A673 (cell line): Measurements from ENCODE around the gene IL20RA. TPM values are rescaled to one million over a fixed set of nuclear protein-coding genes. Genes with fewer than 3 reads are reported as not detected.

Experiments used
- BruUV-seq: library from RNA; stranded (reverse); fragments of 400-500 nt; replicated peaks from 2 replicates; lab custom pipeline; 2021; lab: Mats Ljungman, UMichigan
- CTCF ChIA-PET: fragments of 300-600 bp; sonication (Branson Sonifier 250); formaldehyde crosslinking; loops from one replicate; lab custom pipeline; 2022; ENCODE audit warnings: antibody characterized with exemption; lab: Charles Lee
- POLR2A ChIA-PET: fragments of 300-600 bp; sonication (Branson Sonifier 250); formaldehyde crosslinking; loops from one replicate; lab custom pipeline; 2022; ENCODE audit warnings: antibody characterized with exemption; ENCODE audit not compliant: low non-redundant PET; lab: Charles Lee
- DNase-seq: peaks from one replicate; pipeline ENCODE4 v3.0.0-alpha.2; 2015; ENCODE audit warnings: low spot score
- H3K27ac ChIP-seq: fragments of 200-600 bp; sonication (generic); 2 replicates; pipeline ENCODE4 v1.5.1; 2016; ENCODE audit warnings: mixed run types, low read depth, mild to moderate bottlenecking, mixed read lengths, antibody characterized with exemption, low read length; ENCODE audit not compliant: poor library complexity, severe bottlenecking
- H3K27me3 ChIP-seq: fragments of 200-600 bp; sonication (generic); replicated peaks from 2 replicates; pipeline ENCODE4 v1.6.1; 2017; ENCODE audit warnings: mixed run types, low read depth, mild to moderate bottlenecking, mixed read lengths, antibody characterized with exemption, low read length; ENCODE audit not compliant: insufficient read depth, poor library complexity
- H3K36me3 ChIP-seq: fragments of 200-600 bp; sonication (generic); 2 replicates; pipeline ENCODE4 v1.6.1; 2016; ENCODE audit warnings: mixed run types, mild to moderate bottlenecking, mixed read lengths, antibody characterized with exemption, low read length; ENCODE audit not compliant: insufficient read depth, poor library complexity, severe bottlenecking
- H3K4me1 ChIP-seq: fragments of 200-600 bp; sonication (generic); 2 replicates; pipeline ENCODE4 v1.6.1; 2017; ENCODE audit warnings: mixed run types, mild to moderate bottlenecking, mixed read lengths, antibody characterized with exemption, low read length; ENCODE audit not compliant: insufficient read depth, poor library complexity, severe bottlenecking
- H3K4me3 ChIP-seq: fragments of 200-600 bp; sonication (generic); 2 replicates; pipeline ENCODE4 v1.5.1; 2016; ENCODE audit warnings: low read depth, mixed run types, mild to moderate bottlenecking, mixed read lengths, low read length; ENCODE audit not compliant: poor library complexity, severe bottlenecking
- H3K9me3 ChIP-seq: fragments of 200-600 bp; sonication (generic); 2 replicates; pipeline ENCODE4 v1.6.1; 2016; ENCODE audit warnings: mixed run types, low read depth, mild to moderate bottlenecking, mixed read lengths, antibody characterized with exemption, low read length; ENCODE audit not compliant: poor library complexity, severe bottlenecking
- CTCF ChIP-seq: fragments of 300-800, 200-600 bp; sonication (generic); conservative IDR thresholded peaks from 2 replicates; pipeline ENCODE4 v1.5.1; 2017; ENCODE audit warnings: low read depth, mild to moderate bottlenecking, antibody characterized with exemption, low read length, moderate library complexity, mixed read lengths
- EZH2 ChIP-seq: fragments of 200-600 bp; sonication (generic); IDR thresholded peaks from 2 replicates; pipeline ENCODE4 v1.6.1; 2017; ENCODE audit warnings: borderline replicate concordance, low read depth, mild to moderate bottlenecking, mixed read lengths, antibody characterized with exemption, low read length; ENCODE audit not compliant: poor library complexity, severe bottlenecking
- intact Hi-C: fragments of 100-400 bp; cut with micrococcal nuclease; formaldehyde crosslinking; loops from one replicate; pipeline ENCODE4 v1.10.0; 2022; ENCODE audit not compliant: unreplicated experiment
- total RNA-seq: library from RNA; stranded (reverse); gene quantifications from 2 replicates; pipeline ENCODE4 v1.2.3, GENCODE V29; 2021

The IL20RA gene
- total RNA-seq, 1 experiment from 2014 or later: not detected

- ChIA-PET CTCF (no interaction called here), POLR2A (no interaction called here)
- BruUV-seq: no TSS peak
- H3K4me1 ChIP-seq: no peaks in the 10 kb centered on the region
- no peak for TF ChIP-seq CTCF
- no peak for TF ChIP-seq EZH2
- H3K9me3 ChIP-seq: no peaks in the 10 kb centered on the region
- intact Hi-C loops: no loop called here
- no peak for DNase-seq
- no peak overlapping the region for H3K27ac ChIP-seq
- H3K27me3 ChIP-seq: peaks cover 58% of the 10 kb centered on the region
- no peak overlapping the region for H3K4me3 ChIP-seq
- H3K36me3 ChIP-seq: no peaks in the 10 kb centered on the region
These were observed 60.2 kb downstream of the IL20RA start for GRCh38 chr6:136984578-136984977.

GRCh38 chr6:136983687-136984086 is 61.1 kb downstream of the IL20RA start:
- Histone ChIP-seq H3K4me3 (no peak overlapping the region), H3K27me3 (peaks cover 59% of the 10 kb centered on the region), H3K27ac (no peak overlapping the region), H3K4me1 (no peaks in the 10 kb centered on the region), H3K9me3 (no peaks in the 10 kb centered on the region), H3K36me3 (no peaks in the 10 kb centered on the region)
- CTCF ChIA-PET: interaction anchor here (0.6 kb wide), 1 partner anchor 47 kb away, joined by 3 read pairs; no protein-coding TSS in a partner anchor
- BruUV-seq: no TSS peak
- no peak for DNase-seq
- intact Hi-C loops: no loop called here
- POLR2A ChIA-PET: no interaction called here
- TF ChIP-seq EZH2: no peak
- no peak for TF ChIP-seq CTCF

GRCh38 chr6:136982928-136983327 is 61.8 kb downstream of the IL20RA start:
- Histone ChIP-seq H3K36me3 (no peaks in the 10 kb centered on the region), H3K27ac (no peak overlapping the region), H3K4me1 (no peaks in the 10 kb centered on the region), H3K27me3 (peaks cover 54% of the 10 kb centered on the region), H3K4me3 (no peak overlapping the region), H3K9me3 (no peaks in the 10 kb centered on the region)
- TF ChIP-seq EZH2 (no peak), CTCF (no peak)
- no peak for DNase-seq
- intact Hi-C loops: no loop called here
- CTCF ChIA-PET: no interaction called here
- POLR2A ChIA-PET: no interaction called here
- BruUV-seq: no TSS peak
